Measurements from ENCODE around the gene P2RX6.

The P2RX6 gene

DNA sequence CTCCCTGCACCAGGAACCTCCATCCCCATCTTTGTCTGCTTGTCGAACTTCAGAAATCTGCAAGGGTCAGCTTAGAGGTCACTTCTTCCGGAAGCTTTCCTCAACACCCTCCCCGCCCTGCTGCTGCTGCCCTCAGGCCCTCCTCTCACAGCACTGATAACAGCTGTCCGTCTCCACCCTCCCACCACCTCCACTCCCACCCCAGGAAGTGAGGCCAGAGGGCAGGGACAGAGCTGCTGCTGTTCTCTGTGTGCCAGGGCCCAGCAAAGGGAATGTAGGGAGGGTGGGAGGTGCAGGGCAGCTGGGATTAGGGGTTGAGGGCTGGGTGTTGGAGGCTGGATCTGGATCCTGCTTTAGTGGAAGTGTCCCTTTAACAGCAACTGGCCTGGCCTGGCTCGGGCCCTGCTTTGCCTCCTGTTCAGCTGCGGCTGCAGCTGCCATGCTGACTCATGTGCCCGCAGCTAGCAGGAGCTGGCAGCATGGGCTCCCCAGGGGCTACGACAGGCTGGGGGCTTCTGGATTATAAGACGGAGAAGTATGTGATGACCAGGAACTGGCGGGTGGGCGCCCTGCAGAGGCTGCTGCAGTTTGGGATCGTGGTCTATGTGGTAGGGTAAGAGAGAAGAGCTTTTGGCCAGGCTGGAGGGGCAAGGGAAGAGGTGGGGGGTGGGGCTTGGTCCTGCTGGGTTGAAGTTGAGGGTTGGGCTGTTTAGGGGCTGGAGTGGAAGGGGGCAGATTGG lies at the start of gene P2RX6:
TSS of gene P2RX6 (plus strand) at position 440 of the 740 bp plus-strand sequence. CDS start at position 450, 10 bp downstream.
- DNase-seq: peak; percentile 13 to 43 (median 28)

DNA sequence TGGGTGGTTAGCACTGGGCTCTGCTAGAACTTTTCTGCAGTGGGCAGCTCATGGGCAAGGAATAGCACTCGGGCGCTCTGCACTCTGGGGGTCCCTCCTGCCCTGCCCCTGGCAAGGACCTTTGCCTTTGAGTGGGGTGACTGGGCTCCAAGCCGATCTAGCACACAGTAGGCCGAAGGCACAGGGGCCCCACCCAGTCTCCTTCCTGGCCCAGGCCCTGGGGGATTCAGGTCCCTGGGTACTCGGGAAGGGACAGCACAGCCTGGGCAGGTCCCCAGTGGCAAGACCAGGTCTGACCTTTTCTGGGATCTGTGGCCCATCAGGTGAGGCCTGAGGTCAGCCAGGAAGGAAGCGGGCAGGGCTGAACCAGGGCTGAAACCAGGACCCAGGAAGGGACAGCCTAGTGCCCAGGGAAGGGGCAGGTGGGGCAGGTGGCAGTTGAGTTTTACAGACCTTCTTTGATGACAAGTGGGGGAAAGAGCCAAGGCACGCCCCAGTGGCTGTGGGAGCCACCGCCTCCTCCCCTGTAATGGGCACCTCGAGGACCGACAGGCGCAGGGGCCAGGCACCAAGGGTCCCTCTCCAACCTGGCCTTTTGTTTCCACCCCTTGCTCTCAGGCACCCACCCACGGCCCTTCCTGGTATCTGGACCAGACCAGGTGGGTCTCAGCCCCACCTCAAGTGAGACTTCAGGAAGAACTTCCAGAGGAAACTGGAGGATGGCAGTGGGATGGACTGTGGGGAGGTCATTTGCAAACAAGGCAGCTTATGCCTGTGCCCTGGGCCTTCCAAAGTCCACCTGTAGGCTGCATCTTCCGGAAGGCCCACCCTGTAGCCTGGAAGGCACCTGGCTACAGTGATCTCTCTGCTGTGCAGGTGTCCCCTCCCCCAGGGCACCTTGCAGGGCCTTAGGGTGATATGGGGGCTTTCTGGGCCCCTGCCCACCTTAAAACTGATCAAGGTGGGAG lies 48.8 kb upstream of the P2RX6 start:
- DNase-seq: no peak

- peak in 1 of 3 donors; percentile 21 for DNase-seq
Measured at GRCh38 chr22:20966883-20967696, 47.9 kb upstream of the P2RX6 start, which contains the start of gene AIFM3. AIFM3 (plus strand) TSS chr22:20967255; CDS start chr22:20967945, 690 bp downstream.

DNA sequence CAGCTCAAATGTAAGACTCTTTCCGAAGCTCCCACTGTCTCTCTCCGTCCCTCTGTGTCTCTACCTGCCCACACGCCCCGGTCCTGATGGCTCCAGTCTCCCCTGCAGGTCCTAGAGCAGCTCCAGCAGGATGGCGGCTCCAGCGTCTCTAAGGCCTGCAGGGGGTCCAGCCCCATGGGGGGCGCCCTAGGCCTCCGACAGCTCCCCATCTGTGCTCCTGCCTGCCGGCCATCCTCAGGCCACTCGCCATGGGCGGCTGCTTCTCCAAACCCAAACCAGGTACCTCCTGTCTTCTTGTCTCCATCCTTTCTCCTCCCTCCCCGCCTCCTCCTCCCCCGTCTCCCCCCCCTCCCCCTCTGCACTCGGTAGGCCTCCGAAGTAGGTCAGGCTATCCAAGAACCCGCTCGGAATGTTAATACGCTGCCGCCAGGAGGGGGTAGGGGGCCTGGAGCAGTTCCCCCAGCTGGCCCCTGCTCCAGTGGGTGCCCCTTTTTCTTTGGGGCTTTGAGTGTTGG lies 47.2 kb upstream of the P2RX6 start:
- DNase-seq: no peak

- peak; percentile 58 to 64 (median 60) for DNase-seq
Measured at GRCh38 chr22:20968281-20968977, 46.5 kb upstream of the P2RX6 start.

DNA sequence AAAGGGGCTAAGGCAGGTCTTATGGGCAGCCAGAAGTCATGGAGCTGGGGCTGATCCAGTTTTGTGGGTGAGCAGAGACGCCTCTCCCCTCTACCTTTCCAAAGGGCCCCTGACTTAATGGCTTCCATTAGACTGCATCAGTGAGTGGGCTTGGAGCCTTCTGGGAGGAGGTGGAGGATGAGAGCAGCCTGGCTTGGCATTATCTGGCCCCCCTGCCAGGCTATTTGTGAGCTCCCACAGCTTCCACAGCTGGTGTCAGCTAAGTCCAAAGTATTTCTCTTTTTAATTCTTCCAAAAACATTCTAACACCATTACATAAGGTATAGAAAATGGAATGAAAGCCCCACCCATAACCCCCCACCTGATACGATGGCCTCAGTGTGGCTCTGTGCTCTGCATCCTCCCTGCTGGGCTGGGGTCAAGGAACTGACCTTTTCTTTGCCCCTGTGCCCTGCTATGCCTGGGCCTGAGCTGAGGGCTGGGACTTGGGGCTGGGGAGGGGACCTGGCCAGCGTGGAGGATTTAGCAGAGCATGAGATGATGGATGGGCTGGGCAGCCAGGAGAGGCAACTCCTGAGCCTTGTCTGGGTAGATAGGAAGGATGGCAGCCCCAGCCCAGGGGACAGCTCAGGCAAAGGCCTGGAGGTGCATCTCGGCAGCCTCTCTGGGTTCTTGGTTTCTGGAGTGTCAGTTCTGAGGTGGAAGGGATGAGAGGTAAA lies 43.9 kb upstream of the P2RX6 start:
- no peak for DNase-seq

DNA sequence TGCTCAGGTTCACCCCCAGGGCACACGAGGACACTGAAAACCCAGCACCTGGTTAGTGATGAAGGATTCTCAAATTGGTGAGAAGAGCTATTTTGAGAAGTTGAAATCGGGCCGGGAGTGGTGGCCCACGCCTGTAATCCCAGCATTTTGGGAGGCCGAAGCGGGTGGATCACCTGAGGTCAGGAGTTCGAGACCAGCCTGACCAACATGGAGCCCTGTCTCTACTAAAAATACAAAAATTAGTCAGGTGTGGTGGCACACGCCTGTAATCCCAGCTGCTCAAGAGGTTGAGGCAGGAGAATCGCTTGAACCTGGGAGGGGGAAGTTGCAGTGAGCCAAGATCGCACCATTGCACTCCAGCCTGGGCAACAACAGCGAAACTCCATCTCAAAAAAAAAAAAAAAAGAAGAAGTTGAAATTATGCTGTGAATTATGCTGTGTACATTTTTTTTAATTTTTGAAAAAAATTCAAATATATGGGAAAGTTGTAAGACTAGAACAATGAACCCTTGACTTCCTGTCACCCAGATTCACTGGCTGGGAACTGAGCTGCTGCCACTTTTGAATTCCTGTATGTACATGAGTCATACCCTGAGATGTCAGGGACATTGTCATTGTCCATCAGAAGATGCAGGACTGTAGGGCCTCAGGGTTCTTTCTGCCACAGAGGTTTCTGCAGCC lies 42.8 kb upstream of the P2RX6 start:
- peak; percentile 72 to 91 (median 84) for DNase-seq

GRCh38 chr22:20972933-20973577 lies 41.9 kb upstream of the P2RX6 start:
- DNase-seq: no peak

- no peak for DNase-seq
Measured at GRCh38 chr22:20973634-20974286, 41.2 kb upstream of the P2RX6 start.

- no peak for DNase-seq
Measured at GRCh38 chr22:20974336-20974955, 40.5 kb upstream of the P2RX6 start.

DNA sequence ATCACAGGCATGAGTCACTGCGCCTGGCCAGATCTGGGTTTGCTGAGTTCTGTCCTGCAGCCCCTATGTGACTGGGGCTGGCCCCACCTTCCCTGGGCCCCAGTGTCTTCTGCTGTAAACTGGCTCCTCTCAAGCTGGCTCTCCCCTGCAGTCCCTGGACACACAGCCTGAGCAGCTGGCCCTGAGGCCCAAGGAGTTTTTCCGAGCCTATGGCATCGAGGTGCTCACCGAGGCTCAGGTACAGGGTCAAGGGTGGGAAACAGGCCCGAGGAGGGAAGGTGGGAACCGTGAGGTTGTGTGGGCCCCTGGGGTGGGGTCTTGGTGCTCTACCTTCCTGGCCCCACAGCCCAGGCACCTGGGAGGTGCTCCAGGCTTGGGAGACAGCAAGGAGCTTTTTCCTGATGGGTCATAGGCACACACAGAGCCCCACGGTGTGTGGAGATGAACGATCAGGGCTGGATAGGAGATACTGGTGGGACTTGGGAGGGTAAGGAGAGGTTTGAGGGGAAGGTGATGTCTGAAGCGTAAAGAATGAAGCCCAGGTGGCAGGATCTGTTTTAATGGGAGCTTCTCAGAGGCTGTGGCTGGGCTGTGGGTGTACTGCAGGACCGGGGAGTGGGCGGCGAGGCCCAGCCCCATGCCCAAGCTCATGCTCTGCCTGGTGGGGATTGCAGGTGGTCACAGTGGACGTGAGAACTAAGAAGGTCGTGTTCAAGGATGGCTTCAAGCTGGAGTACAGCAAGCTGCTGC lies 39.2 kb upstream of the P2RX6 start:
- no peak for DNase-seq

- DNase-seq: no peak
Measured at GRCh38 chr22:20976291-20976877, 38.6 kb upstream of the P2RX6 start.

- no peak for DNase-seq
Measured at GRCh38 chr22:20977019-20977418, 37.9 kb upstream of the P2RX6 start.

DNA sequence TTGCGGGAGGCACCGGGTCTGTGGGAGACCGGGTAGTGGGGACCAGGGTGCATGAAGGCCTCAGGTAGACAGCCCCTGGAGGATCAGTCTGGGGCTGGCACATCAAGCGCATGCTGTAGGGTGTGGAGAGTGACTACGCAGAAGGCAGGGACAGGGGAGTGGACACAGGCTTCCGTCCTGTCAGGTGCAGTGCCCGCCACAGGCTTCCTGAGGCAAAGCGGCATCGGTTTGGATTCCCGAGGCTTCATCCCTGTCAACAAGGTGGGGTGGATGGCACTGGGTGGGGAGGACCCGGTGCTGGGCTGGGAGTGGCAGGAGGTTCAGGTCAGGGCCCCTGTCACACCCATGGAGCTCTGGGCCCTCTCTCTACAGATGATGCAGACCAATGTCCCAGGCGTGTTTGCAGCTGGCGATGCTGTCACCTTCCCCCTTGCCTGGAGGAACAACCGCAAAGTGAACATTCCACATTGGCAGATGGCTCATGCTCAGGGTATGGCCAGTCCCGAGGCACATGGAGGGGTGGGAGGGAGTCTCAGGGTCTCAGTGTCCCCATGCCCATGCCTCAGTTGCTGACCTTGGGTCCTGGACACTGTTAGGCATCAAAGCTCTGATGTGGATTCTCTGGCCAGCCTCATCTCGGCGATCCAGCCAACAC lies 37.3 kb upstream of the P2RX6 start:
- DNase-seq: no peak

GRCh38 chr22:20978419-20978818 lies 36.5 kb upstream of the P2RX6 start:
- DNase-seq: no peak

GRCh38 chr22:20979243-20979809 lies 35.6 kb upstream of the P2RX6 start:
- DNase-seq: peak; percentile 69 to 87 (median 82)

DNA sequence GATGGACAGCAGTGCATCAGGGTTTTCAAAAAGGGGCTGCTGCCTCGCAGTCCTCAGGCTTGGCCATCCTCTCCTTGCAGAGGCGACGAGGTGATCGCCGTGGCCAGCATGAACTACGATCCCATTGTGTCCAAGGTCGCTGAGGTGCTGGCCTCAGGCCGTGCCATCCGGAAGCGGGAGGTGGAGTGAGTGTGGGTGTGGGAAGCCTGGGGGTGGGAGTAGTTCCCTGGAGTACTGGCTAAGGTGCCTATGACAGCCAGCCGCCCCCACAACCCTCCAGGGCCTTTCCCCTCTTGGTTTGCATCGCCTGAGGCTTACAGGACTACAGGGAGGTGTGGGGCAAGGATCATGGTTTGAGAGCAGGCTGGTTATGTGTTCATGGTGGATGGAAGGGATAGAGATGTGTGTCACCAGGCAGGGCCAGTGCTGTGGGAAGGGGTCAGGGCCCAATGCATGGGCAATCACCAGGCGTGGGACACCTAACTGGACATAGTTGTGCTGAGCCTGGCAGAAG lies 35.0 kb upstream of the P2RX6 start:
- peak; percentile 29 to 71 (median 57) for DNase-seq
